SK-N-SH (cell line): ENCODE data around the gene SH3RF2. TPM values are rescaled to one million over a fixed set of nuclear protein-coding genes. Genes with fewer than 3 reads are reported as not detected.
A peak's percentile ranks its signal among the peaks of the same experiment; 100 is the strongest.

Experiments
- CTCF ChIA-PET: fragments of 300-600, 350-600 bp; formaldehyde crosslinking; extraction: SDS; loops from one replicate; lab custom pipeline; 2021; lab: Yijun Ruan, JAX
- POLR2A ChIA-PET: fragments of 350-600 bp; sonication (Branson Sonifier 250); formaldehyde crosslinking; extraction: SDS; loops from one replicate; lab custom pipeline; 2020; ENCODE audit warnings: antibody characterized with exemption, inconsistent platforms; lab: Yijun Ruan, JAX
- DNase-seq: peaks from one replicate; pipeline ENCODE4 v3.0.0; 2012
- H2AFZ ChIP-seq: fragments of 200-600 bp; sonication (generic); 2 replicates; pipeline ENCODE4 v1.8.1; 2016; ENCODE audit warnings: antibody characterized with exemption, mild to moderate bottlenecking, low read depth
- H3F3A ChIP-seq: fragments of 200-600 bp; sonication (generic); replicated peaks from 2 replicates; pipeline ENCODE3; 2016; ENCODE audit warnings: antibody characterized with exemption, mild to moderate bottlenecking; ENCODE audit not compliant: insufficient read depth
- H3K27ac ChIP-seq, 2 experiments: fragments of 200-500 bp in 1 of 2; fragments of 200-600 bp in 1 of 2; sonication (Bioruptor generic) in 1 of 2; sonication (generic), shearing (Covaris generic) in 1 of 2; 2 replicates each; pipeline versions ENCODE4 v1.5.1 to v1.6.1; 2014 to 2016; ENCODE audit warnings: low read depth in 2 of 2, inconsistent platforms in 1 of 2, low read length in 1 of 2, mild to moderate bottlenecking in 1 of 2, mixed read lengths in 1 of 2
- H3K27me3 ChIP-seq: fragments of 200-600 bp; sonication (generic), shearing (Covaris generic); 2 replicates; pipeline ENCODE4 v1.6.1; 2016; ENCODE audit warnings: mixed run types; ENCODE audit not compliant: insufficient read depth
- H3K36me3 ChIP-seq, 2 experiments: fragments of 200-500 bp in 1 of 2; fragments of 200-600 bp in 1 of 2; sonication (Bioruptor generic) in 1 of 2; sonication (generic) in 1 of 2; replicated peaks in 1 of 2; 2 replicates each; pipeline versions ENCODE3 to v1.5.1; 2014 to 2016; ENCODE audit warnings: low read length in 1 of 2, mild to moderate bottlenecking in 1 of 2; ENCODE audit not compliant: insufficient read depth in 2 of 2, control insufficient read depth in 1 of 2
- H3K4me1 ChIP-seq, 2 experiments: fragments of 200-500 bp in 1 of 2; fragments of 200-600 bp in 1 of 2; sonication (Bioruptor generic) in 1 of 2; sonication (generic), shearing (Covaris generic) in 1 of 2; 2 replicates each; pipeline versions ENCODE4 v1.5.1 to v1.6.1; 2014 to 2016; ENCODE audit warnings: low read depth in 1 of 2, low read length in 1 of 2, mixed run types in 1 of 2; ENCODE audit not compliant: insufficient read depth in 2 of 2, control insufficient read depth in 1 of 2
- H3K4me2 ChIP-seq: fragments of 200-600 bp; sonication (generic), shearing (Covaris generic); 2 replicates; pipeline ENCODE4 v1.6.1; 2017; ENCODE audit warnings: mixed run types
- H3K4me3 ChIP-seq, 2 experiments: fragments of 200-500 bp in 1 of 2; fragments of 200-600 bp in 1 of 2; sonication (Bioruptor generic) in 1 of 2; sonication (generic), shearing (Covaris generic) in 1 of 2; 2 replicates each; pipeline versions ENCODE4 v1.5.1 to v1.8.1; 2014 to 2016; ENCODE audit warnings: low read depth in 2 of 2, inconsistent platforms in 1 of 2, low read length in 1 of 2, mild to moderate bottlenecking in 1 of 2, mixed read lengths in 1 of 2, moderate library complexity in 1 of 2
- H3K79me2 ChIP-seq: fragments of 200-600 bp; sonication (generic); 2 replicates; pipeline ENCODE4 v1.8.1; 2017; ENCODE audit warnings: mild to moderate bottlenecking; ENCODE audit not compliant: insufficient read depth
- H3K9ac ChIP-seq: fragments of 200-600 bp; sonication (generic); 2 replicates; pipeline ENCODE4 v1.6.1; 2017; ENCODE audit warnings: mixed run types
- H3K9me2 ChIP-seq: fragments of 200-600 bp; sonication (generic); 2 replicates; pipeline ENCODE4 v1.6.1; 2017; ENCODE audit warnings: mixed run types
- H3K9me3 ChIP-seq: fragments of 200-600 bp; sonication (generic); 2 replicates; pipeline ENCODE4 v1.6.1; 2017; ENCODE audit warnings: mixed run types, mild to moderate bottlenecking, moderate library complexity
- H4K20me1 ChIP-seq: fragments of 200-600 bp; sonication (generic); 2 replicates; pipeline ENCODE4 v1.6.1; 2017; ENCODE audit warnings: mild to moderate bottlenecking, mixed run types; ENCODE audit not compliant: insufficient read depth
- CHD2 ChIP-seq: fragments of 150-350 bp; IDR thresholded peaks from 2 replicates; pipeline ENCODE4 v1.6.1; 2018; ENCODE audit warnings: low read length; ENCODE audit not compliant: partially characterized antibody
- ELF1 ChIP-seq: IDR thresholded peaks from 2 replicates; pipeline ENCODE4 v1.4.0; 2012
- EP300 ChIP-seq, 2 experiments: IDR thresholded peaks; 2 replicates each; pipeline versions ENCODE4 v1.4.0 to v1.6.1; 2012; ENCODE audit warnings: borderline replicate concordance in 1 of 2, low read depth in 1 of 2, low read length in 1 of 2
- FOSL2 ChIP-seq: IDR thresholded peaks from 2 replicates; pipeline ENCODE4 v1.4.0; 2012; ENCODE audit warnings: low read depth, mild to moderate bottlenecking, moderate library complexity, borderline replicate concordance
- FOXJ3 ChIP-seq: sonication (generic); formaldehyde crosslinking; IDR thresholded peaks from 2 replicates; pipeline ENCODE4 v1.5.1; 2020; ENCODE audit warnings: mild to moderate bottlenecking, missing genetic modification reagents
- FOXM1 ChIP-seq: IDR thresholded peaks from 2 replicates; pipeline ENCODE4 v1.4.0; 2012; ENCODE audit warnings: low read depth, mild to moderate bottlenecking
- GABPA ChIP-seq: IDR thresholded peaks from 2 replicates; pipeline ENCODE4 v1.4.0; 2012; ENCODE audit warnings: low read depth, mild to moderate bottlenecking
- JUND ChIP-seq: IDR thresholded peaks from 2 replicates; pipeline ENCODE4 v1.4.0; 2012
- MAX ChIP-seq: IDR thresholded peaks from 2 replicates; pipeline ENCODE4 v1.4.0; 2012; ENCODE audit warnings: low read depth
- NFIC ChIP-seq: IDR thresholded peaks from 2 replicates; pipeline ENCODE4 v1.4.0; 2012; ENCODE audit warnings: borderline replicate concordance
- PBX3 ChIP-seq: IDR thresholded peaks from 2 replicates; pipeline ENCODE4; 2012
- POLR2AphosphoS5 ChIP-seq: IDR thresholded peaks from 2 replicates; pipeline ENCODE4 v1.6.1; 2012; ENCODE audit warnings: low read depth, low read length
- RAD21 ChIP-seq: IDR thresholded peaks from 2 replicates; pipeline ENCODE4 v1.6.1; 2012; ENCODE audit warnings: mild to moderate bottlenecking, low read length
- REST ChIP-seq: IDR thresholded peaks from 2 replicates; pipeline ENCODE4 v1.6.1; 2012; ENCODE audit warnings: mild to moderate bottlenecking, low read depth, low read length, moderate library complexity
- RXRA ChIP-seq: IDR thresholded peaks from 2 replicates; pipeline ENCODE4 v1.4.0; 2012; ENCODE audit warnings: low read depth, mild to moderate bottlenecking, borderline replicate concordance
- TAF1 ChIP-seq: IDR thresholded peaks from 2 replicates; pipeline ENCODE4 v1.6.1; 2012; ENCODE audit warnings: low read depth, mild to moderate bottlenecking, low read length, moderate library complexity, borderline replicate concordance
- TCF12 ChIP-seq: IDR thresholded peaks from 2 replicates; pipeline ENCODE4 v1.4.0; 2012
- TEAD4 ChIP-seq: IDR thresholded peaks from 2 replicates; pipeline ENCODE4 v1.4.0; 2012; ENCODE audit warnings: mild to moderate bottlenecking, borderline replicate concordance; ENCODE audit not compliant: insufficient read depth
- USF1 ChIP-seq: IDR thresholded peaks from 2 replicates; pipeline ENCODE4 v1.4.0; 2012; ENCODE audit warnings: low read depth, borderline replicate concordance
- YY1 ChIP-seq: IDR thresholded peaks from 2 replicates; pipeline ENCODE4 v1.4.0; 2012; ENCODE audit warnings: low read depth, mild to moderate bottlenecking
- polyA plus RNA-seq, 3 experiments: library from polyadenylated mRNA; depleted of rRNA; stranded (reverse); fragments of >200 nt; gene quantifications; 2 replicates each; pipeline ENCODE4 v1.2.3, GENCODE V29; 2012

Gene SH3RF2
- polyA plus RNA-seq, 1 of the 3 experiments (the other 2 are of a cell fraction), result 0.87 TPM

GRCh38 chr5:145946112-145946861, 9.9 kb downstream of the SH3RF2 start (continued):
- no peak for TF ChIP-seq REST
- no peak for TF ChIP-seq USF1
- TF ChIP-seq ELF1, result no peak
- peak; percentile 59; the same call in 1 of the 2 replicates for TF ChIP-seq FOXM1
- no peak for TF ChIP-seq RAD21
- peak; percentile 77 for TF ChIP-seq TCF12
- TF ChIP-seq YY1, result no peak
- TF ChIP-seq CHD2, result no peak
- peak; percentile 51 for TF ChIP-seq NFIC
- TF ChIP-seq RXRA, result no peak; the same call in 1 of the 2 replicates
- no peak for TF ChIP-seq GABPA
- TF ChIP-seq FOXJ3 (CRISPR knock-in tag), result no peak

GRCh38 chr5:145947581-145947980, 11.2 kb downstream of the SH3RF2 start:
- H3K9me3 ChIP-seq, result no peaks in the 10 kb centered on the region
- peak; percentile 33; the same call in 1 of the 2 replicates for TF ChIP-seq NFIC
- TF ChIP-seq FOXM1, result no peak
- peak; percentile 62; the same call in 1 of the 2 replicates for TF ChIP-seq POLR2AphosphoS5
- TF ChIP-seq FOXJ3 (CRISPR knock-in tag), result no peak
- TF ChIP-seq MAX, result no peak
- no peak for TF ChIP-seq TAF1
- TF ChIP-seq JUND, result peak; percentile 66
- TF ChIP-seq TCF12, result peak; percentile 90
- peak; percentile 3 to 53; a peak in 1 of 4 replicates for TF ChIP-seq EP300 (IDR thresholded peaks at IDR 0.05; ENCODE audit: borderline replicate concordance in 1 of 2, low read depth in 1 of 2, low read length in 1 of 2)
- no peak for TF ChIP-seq YY1
- no peak for TF ChIP-seq CHD2
- peak; percentile 44; the same call in 1 of the 2 replicates for TF ChIP-seq FOSL2
- TF ChIP-seq PBX3, result peak; percentile 92
- peak; percentile 47; the same call in 1 of the 2 replicates for TF ChIP-seq TEAD4
- POLR2A ChIA-PET, result no interaction called here
- H3K27ac ChIP-seq, result no peak overlapping the region
- no peaks in the 10 kb centered on the region for H3K36me3 ChIP-seq
- H3F3A ChIP-seq, result peaks cover 23% of the 10 kb centered on the region
- H3K4me3 ChIP-seq, result no peak overlapping the region
- no peak overlapping the region for H3K4me2 ChIP-seq
- CTCF ChIA-PET, result no interaction called here
- H3K79me2 ChIP-seq, result no peaks in the 10 kb centered on the region
- H2AFZ ChIP-seq, result no peak overlapping the region
- H3K4me1 ChIP-seq, result peaks cover 3 to 31% of the 10 kb centered on the region in 2 experiments; a peak in 2 of 4 replicates
- no peaks in the 10 kb centered on the region for H3K9me2 ChIP-seq
- no peaks in the 10 kb centered on the region for H4K20me1 ChIP-seq
- no peak overlapping the region for H3K9ac ChIP-seq
- no peaks in the 10 kb centered on the region for H3K27me3 ChIP-seq
- no peak for DNase-seq
